ENCODE measurements around the gene PDCD1.

PDCD1 gene

DNA sequence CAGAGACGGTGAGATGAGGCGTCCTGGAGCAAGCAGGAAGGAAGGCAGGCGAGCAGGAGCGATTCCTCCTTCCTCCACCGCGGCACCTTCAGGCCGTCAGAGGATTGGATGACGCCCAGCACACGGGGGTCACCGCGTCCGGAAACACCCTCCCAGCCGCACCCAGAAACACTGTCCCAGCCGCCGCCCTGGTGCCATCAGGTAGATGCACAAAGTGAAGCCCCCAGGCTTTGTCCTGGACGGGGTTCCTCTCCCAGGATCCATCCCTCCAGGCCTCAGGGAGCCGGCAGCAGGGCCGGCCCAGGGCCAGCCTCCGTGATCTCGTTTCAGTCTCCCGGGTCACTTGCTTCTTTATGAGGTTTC is 42.3 kb upstream of the PDCD1 start:
- TF ChIP-seq TAF1 (IDR thresholded peaks at IDR 0.05; ENCODE audit: borderline replicate concordance, insufficient read depth, low read length), result no peak
- no peak for TF ChIP-seq FOXP2 (optimal IDR thresholded peaks at IDR 0.05; ENCODE audit: borderline replicate concordance, extremely low read depth, extremely low read length, insufficient read depth)
- TF ChIP-seq POLR2AphosphoS5 (IDR thresholded peaks at IDR 0.05; ENCODE audit: low read depth, low read length), result no peak
- TF ChIP-seq SIN3A (IDR thresholded peaks at IDR 0.05; ENCODE audit: borderline replicate concordance, insufficient read depth, low read length), result no peak

DNA sequence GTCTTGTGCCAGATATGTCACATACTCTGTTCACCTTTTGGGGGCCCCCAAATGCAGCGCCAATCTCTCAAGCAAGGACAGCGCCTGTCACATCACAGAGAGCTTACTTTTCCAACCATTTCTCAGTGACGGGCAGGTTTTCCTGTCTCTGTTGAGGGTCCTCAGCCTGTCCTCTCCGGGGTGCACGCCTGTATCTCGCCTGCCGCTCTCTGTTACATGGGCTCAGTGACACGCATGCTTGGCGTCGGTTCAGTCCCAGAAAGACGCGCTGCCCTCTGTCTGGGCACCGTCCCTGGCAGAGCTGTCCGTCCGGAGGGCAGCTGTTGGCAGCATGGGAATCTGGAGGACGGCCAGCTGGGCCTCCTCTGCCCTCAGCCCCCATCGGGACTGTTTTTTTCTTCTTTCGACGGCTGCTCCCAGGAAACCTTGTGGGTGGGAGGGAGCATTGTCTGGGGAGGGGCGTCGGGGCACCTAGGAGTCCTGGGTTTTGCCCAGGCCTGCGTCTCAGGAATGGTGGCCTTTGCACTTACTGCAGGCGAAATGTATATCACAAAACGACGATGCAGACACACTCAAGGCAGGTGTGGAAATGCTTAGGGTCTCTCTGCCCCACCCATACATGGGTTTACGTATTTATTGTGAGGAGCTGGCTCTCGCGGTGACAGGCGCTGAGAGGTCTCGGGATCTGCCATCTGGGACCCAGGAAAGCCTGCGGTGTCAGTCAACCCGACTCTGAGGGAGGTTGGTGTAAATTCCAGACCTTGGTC is 41.7 kb upstream of the PDCD1 start:
- TF ChIP-seq POLR2AphosphoS5 (IDR thresholded peaks at IDR 0.05; ENCODE audit: low read depth, low read length) (no peak), SIN3A (IDR thresholded peaks at IDR 0.05; ENCODE audit: borderline replicate concordance, insufficient read depth, low read length) (no peak), FOXP2 (optimal IDR thresholded peaks at IDR 0.05; ENCODE audit: borderline replicate concordance, extremely low read depth, extremely low read length, insufficient read depth) (no peak), TAF1 (IDR thresholded peaks at IDR 0.05; ENCODE audit: borderline replicate concordance, insufficient read depth, low read length) (no peak)
- TF ChIP-seq, protein P1, sequence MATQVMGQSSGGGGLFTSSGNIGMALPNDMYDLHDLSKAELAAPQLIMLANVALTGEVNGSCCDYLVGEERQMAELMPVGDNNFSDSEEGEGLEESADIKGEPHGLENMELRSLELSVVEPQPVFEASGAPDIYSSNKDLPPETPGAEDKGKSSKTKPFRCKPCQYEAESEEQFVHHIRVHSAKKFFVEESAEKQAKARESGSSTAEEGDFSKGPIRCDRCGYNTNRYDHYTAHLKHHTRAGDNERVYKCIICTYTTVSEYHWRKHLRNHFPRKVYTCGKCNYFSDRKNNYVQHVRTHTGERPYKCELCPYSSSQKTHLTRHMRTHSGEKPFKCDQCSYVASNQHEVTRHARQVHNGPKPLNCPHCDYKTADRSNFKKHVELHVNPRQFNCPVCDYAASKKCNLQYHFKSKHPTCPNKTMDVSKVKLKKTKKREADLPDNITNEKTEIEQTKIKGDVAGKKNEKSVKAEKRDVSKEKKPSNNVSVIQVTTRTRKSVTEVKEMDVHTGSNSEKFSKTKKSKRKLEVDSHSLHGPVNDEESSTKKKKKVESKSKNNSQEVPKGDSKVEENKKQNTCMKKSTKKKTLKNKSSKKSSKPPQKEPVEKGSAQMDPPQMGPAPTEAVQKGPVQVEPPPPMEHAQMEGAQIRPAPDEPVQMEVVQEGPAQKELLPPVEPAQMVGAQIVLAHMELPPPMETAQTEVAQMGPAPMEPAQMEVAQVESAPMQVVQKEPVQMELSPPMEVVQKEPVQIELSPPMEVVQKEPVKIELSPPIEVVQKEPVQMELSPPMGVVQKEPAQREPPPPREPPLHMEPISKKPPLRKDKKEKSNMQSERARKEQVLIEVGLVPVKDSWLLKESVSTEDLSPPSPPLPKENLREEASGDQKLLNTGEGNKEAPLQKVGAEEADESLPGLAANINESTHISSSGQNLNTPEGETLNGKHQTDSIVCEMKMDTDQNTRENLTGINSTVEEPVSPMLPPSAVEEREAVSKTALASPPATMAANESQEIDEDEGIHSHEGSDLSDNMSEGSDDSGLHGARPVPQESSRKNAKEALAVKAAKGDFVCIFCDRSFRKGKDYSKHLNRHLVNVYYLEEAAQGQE (IDR thresholded peaks at IDR 0.05; ENCODE audit: insufficient read depth in 1 of 2, low read depth in 2 of 2, low read length in 2 of 2), result no peak

DNA sequence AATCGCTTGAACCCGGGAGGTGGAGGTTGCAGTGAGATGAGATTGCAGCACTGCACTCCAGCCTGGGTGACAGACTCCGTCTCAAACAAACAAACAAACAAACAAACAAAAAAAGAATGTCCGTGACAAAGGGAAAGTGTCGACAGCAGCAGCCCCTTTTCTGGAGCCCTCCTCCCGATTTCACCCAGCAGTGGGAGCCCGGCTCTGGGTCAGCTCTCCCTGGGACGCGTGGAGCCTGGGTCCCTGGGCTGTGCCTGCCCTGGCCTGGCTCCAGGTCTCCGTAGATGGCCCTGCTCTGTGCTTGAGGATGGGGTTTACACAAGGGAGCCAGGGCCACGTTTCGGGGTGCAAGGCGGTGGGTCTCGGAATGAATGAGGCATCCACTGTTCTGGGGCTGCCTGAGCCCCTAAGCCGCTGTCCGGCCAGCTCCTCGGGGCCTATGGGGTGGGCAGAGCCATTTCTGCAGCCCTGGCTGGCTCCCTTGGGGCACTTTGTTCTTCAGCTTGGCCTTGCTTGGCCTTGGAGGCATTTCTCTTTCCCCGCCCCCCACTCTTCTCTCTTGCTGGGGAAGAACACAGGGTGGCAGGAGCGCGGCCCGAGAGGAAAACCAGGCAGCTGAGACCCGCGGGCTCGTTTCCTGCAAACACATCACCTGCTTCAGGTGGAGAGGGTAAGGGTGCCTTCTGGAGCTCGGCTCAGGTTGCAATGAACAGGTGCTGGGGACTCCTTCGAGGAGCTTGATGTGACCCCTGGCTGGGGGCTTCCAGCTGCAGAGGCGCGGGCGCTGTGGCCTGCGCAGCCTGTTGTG is 40.0 kb upstream of the PDCD1 start:
- TF ChIP-seq TAF1 (IDR thresholded peaks at IDR 0.05; ENCODE audit: borderline replicate concordance, insufficient read depth, low read length) (no peak), POLR2AphosphoS5 (IDR thresholded peaks at IDR 0.05; ENCODE audit: low read depth, low read length) (no peak), FOXP2 (optimal IDR thresholded peaks at IDR 0.05; ENCODE audit: borderline replicate concordance, extremely low read depth, extremely low read length, insufficient read depth) (no peak), SIN3A (IDR thresholded peaks at IDR 0.05; ENCODE audit: borderline replicate concordance, insufficient read depth, low read length) (no peak)
- TF ChIP-seq, protein P1 (IDR thresholded peaks at IDR 0.05; ENCODE audit: insufficient read depth in 1 of 2, low read depth in 2 of 2, low read length in 2 of 2), result no peak

DNA sequence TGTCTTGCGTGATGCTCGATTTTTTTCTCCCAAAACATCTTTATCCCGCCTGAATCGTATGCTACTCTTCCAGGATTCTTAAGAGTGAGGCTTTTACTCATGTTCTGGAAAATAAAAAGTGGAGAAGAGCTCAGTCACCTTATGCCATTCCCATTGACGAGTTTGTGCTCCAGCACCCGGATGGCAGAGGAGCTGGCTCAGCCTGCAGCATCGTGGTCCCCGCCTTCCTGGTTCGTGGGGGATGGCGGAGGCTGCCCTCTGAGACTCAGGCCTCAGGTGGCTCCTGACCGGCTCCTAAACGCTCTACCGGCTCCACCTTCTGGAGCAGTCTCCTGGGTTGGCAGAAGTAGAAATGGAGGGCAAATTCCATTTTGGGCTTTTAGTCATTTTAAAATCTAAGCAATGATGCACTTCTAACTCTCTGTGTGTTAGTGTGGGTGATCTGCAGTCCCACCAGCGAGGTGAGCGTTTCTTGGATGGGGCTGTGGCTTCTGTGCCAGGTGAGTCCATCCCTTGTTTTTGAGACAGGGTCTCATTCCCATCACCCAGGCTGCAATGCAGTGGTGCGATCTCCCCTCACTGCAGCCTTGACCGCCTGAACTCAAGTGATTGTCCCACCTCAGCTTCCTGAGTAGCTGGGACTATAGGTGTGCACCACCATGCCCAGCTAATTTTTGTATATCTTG is 38.7 kb upstream of the PDCD1 start:
- TF ChIP-seq, protein P1 (IDR thresholded peaks at IDR 0.05; ENCODE audit: insufficient read depth in 1 of 2, low read depth in 2 of 2, low read length in 2 of 2), result no peak
- no peak for TF ChIP-seq FOXP2 (optimal IDR thresholded peaks at IDR 0.05; ENCODE audit: borderline replicate concordance, extremely low read depth, extremely low read length, insufficient read depth)
- no peak for TF ChIP-seq SIN3A (IDR thresholded peaks at IDR 0.05; ENCODE audit: borderline replicate concordance, insufficient read depth, low read length)
- no peak for TF ChIP-seq POLR2AphosphoS5 (IDR thresholded peaks at IDR 0.05; ENCODE audit: low read depth, low read length)
- TF ChIP-seq TAF1 (IDR thresholded peaks at IDR 0.05; ENCODE audit: borderline replicate concordance, insufficient read depth, low read length), result no peak

DNA sequence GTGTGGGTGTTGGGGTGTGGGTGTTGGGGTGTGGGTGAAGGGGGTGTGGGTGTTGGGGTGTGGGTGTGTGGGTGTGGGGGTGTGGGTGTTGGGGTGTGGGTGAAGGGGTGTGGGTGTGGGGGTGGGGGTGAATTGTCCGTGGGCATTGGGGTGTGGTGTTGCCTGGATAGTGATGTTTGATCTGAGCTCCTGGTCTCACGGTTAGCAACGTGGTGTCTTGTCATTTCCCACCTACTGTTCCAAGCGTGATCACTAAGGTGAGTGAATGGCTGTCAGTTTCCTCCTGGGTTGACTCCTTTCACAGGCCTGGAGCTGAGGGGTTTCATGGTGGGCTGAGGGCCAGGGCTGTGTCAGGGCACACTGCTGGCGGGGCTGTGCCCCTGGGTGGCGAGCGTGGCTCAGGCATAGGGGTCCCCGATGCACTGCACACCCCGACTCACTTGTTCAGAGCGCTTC is 38.1 kb upstream of the PDCD1 start:
- TF ChIP-seq, protein P1 (IDR thresholded peaks at IDR 0.05; ENCODE audit: insufficient read depth in 1 of 2, low read depth in 2 of 2, low read length in 2 of 2), result no peak
- TF ChIP-seq SIN3A (IDR thresholded peaks at IDR 0.05; ENCODE audit: borderline replicate concordance, insufficient read depth, low read length) (no peak), TAF1 (IDR thresholded peaks at IDR 0.05; ENCODE audit: borderline replicate concordance, insufficient read depth, low read length) (no peak), POLR2AphosphoS5 (IDR thresholded peaks at IDR 0.05; ENCODE audit: low read depth, low read length) (no peak), FOXP2 (optimal IDR thresholded peaks at IDR 0.05; ENCODE audit: borderline replicate concordance, extremely low read depth, extremely low read length, insufficient read depth) (no peak)

Measured in PFSK-1 (cell line).